Measurements from ENCODE around the gene UMODL1.
"Not testable (repeated sequence)": the region's sequence is repeated elsewhere in the genome, so short reads cannot be mapped to it uniquely, and the experiment has no call there.

The UMODL1 gene

GRCh38 chr21:42061986-42062235 is 9.2 kb upstream of the UMODL1 start:
- no peak for DNase-seq

- no peak for DNase-seq
These were observed 8.7 kb upstream of the UMODL1 start for GRCh38 chr21:42062236-42063022.

GRCh38 chr21:42063191-42063570 is 7.9 kb upstream of the UMODL1 start:
- DNase-seq: no peak

- no peak for DNase-seq
These were observed 7.3 kb upstream of the UMODL1 start for GRCh38 chr21:42063571-42064521.

- no peak for DNase-seq
These were observed 4.6 kb upstream of the UMODL1 start for GRCh38 chr21:42066521-42066920.

GRCh38 chr21:42067531-42068255 is 3.4 kb upstream of the UMODL1 start:
- no peak for DNase-seq

GRCh38 chr21:42068256-42068545 is 2.9 kb upstream of the UMODL1 start:
- DNase-seq: no peak

- DNase-seq: no peak
These were observed 2.5 kb upstream of the UMODL1 start for GRCh38 chr21:42068592-42068991.

GRCh38 chr21:42069327-42069726 is 1.8 kb upstream of the UMODL1 start:
- no peak for DNase-seq

- no peak for DNase-seq
These were observed 1.3 kb upstream of the UMODL1 start for GRCh38 chr21:42069843-42070242.

GRCh38 chr21:42073145-42074099 is 2.3 kb downstream of the UMODL1 start:
- DNase-seq: no peak

- DNase-seq: no peak
These were observed 4.8 kb downstream of the UMODL1 start for GRCh38 chr21:42075686-42076471.

GRCh38 chr21:42077685-42078238 is 6.6 kb downstream of the UMODL1 start:
- DNase-seq: not testable (repeated sequence)

GRCh38 chr21:42078247-42079007 is 7.3 kb downstream of the UMODL1 start:
- not testable (repeated sequence) for DNase-seq

- DNase-seq: no peak
These were observed 8.2 kb downstream of the UMODL1 start for GRCh38 chr21:42079008-42079938.

GRCh38 chr21:42079939-42080787 is 9.0 kb downstream of the UMODL1 start:
- DNase-seq: no peak

- no peak for DNase-seq
These were observed 9.6 kb downstream of the UMODL1 start for GRCh38 chr21:42080788-42081083.

- DNase-seq: no peak
These were observed 10.0 kb downstream of the UMODL1 start for GRCh38 chr21:42081138-42081537.

GRCh38 chr21:42081931-42082381 is 10.8 kb downstream of the UMODL1 start:
- no peak for DNase-seq
